Vagina (tissue), 2 donors: ENCODE measurements around the gene ELP5. TPM values are rescaled to one million over a fixed set of nuclear protein-coding genes. Genes with fewer than 3 reads are reported as not detected.

Experiments
- DNase-seq, 2 donors: peaks; one replicate each; pipeline ENCODE4 v3.0.0-alpha.2; 2017; ENCODE audit errors: extremely low spot score in 2 of 2
- H3K27ac ChIP-seq: fragments of 200-600 bp; sonication (generic); one replicate; pipeline ENCODE4 v1.5.1; 2019
- H3K27me3 ChIP-seq: fragments of 200-600 bp; sonication (generic); one replicate; pipeline ENCODE4 v1.5.1; 2019
- H3K36me3 ChIP-seq, 2 donors: fragments of 200-600 bp; sonication (generic); one replicate each; pipeline ENCODE4 v1.5.1; 2017 to 2019
- H3K4me1 ChIP-seq: fragments of 200-600 bp; sonication (generic); one replicate; pipeline ENCODE4 v1.5.1; 2019
- H3K4me3 ChIP-seq, 2 donors: fragments of 200-600 bp; sonication (generic); 1 replicate in 1 of 2; 2 replicates in 1 of 2; pipeline ENCODE4 v1.5.1; 2016 to 2019
- H3K9me3 ChIP-seq: fragments of 200-600 bp; sonication (generic); one replicate; pipeline ENCODE4 v1.5.1; 2019
- POLR2A ChIP-seq, 2 donors: fragments of 450-650 bp; IDR thresholded peaks; one replicate each; pipeline ENCODE4 v1.6.1; 2017; ENCODE audit warnings: antibody characterized with exemption in 2 of 2, mild to moderate bottlenecking in 2 of 2, moderate library complexity in 2 of 2
- POLR2AphosphoS5 ChIP-seq, 2 donors: sonication (generic); formaldehyde crosslinking; IDR thresholded peaks; one replicate each; pipeline ENCODE4 v1.9.0; 2017; ENCODE audit warnings: antibody characterized with exemption in 2 of 2, mild to moderate bottlenecking in 2 of 2, low read depth in 1 of 2; ENCODE audit not compliant: insufficient read depth in 1 of 2
- intact Hi-C: fragments of 100-400 bp; cut with DNase I; formaldehyde crosslinking; loops from one replicate; pipeline ENCODE4 v1.15.1; 2023
- total RNA-seq: library from RNA; depleted of rRNA; stranded (reverse); fragments of >200 nt; gene quantifications from one replicate; pipeline ENCODE4 v1.2.3, GENCODE V29; 2016
- TF ChIP-seq, protein P1 (sequence below), 3 experiments: fragments of 450-650 bp in 2 of 3; fragments of 200-600 bp in 1 of 3; sonication (generic) in 1 of 3; IDR thresholded peaks; one replicate each; pipeline ENCODE4 v1.5.1; 2017 to 2019; ENCODE audit warnings: antibody characterized with exemption in 3 of 3, mild to moderate bottlenecking in 2 of 3, moderate library complexity in 2 of 3

The ELP5 gene
- total RNA-seq, 1 donor from 2014 or later = 30.9 TPM

DNA sequence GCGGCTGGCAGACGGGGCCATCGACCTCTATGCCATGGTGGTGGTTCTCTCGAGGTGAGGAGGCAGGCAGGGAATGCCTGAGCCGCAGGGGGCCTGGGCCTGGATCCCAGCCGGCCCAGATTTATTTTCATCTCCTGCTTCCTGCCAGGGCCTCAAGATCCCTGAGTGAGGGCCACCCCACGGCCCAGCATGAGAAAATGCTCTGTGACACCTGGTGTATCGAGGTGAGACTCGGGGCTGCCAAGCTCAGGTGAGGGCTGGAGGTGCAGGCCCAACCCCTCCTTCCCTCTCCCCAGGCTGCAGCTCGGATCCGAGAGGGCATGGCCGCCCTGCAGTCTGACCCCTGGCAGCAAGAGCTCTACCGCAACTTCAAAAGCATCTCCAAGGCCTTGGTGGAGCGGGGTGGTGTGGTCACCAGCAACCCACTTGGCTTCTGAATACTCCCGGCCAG is 27.3 kb upstream of the ELP5 start:
- H3K4me3 ChIP-seq = no peak overlapping the region
- TF ChIP-seq POLR2A (IDR thresholded peaks at IDR 0.05) = no peak
- no peak for TF ChIP-seq POLR2AphosphoS5 (IDR thresholded peaks at IDR 0.05; ENCODE audit: insufficient read depth in 1 of 2, low read depth in 1 of 2)
- TF ChIP-seq, protein P1, sequence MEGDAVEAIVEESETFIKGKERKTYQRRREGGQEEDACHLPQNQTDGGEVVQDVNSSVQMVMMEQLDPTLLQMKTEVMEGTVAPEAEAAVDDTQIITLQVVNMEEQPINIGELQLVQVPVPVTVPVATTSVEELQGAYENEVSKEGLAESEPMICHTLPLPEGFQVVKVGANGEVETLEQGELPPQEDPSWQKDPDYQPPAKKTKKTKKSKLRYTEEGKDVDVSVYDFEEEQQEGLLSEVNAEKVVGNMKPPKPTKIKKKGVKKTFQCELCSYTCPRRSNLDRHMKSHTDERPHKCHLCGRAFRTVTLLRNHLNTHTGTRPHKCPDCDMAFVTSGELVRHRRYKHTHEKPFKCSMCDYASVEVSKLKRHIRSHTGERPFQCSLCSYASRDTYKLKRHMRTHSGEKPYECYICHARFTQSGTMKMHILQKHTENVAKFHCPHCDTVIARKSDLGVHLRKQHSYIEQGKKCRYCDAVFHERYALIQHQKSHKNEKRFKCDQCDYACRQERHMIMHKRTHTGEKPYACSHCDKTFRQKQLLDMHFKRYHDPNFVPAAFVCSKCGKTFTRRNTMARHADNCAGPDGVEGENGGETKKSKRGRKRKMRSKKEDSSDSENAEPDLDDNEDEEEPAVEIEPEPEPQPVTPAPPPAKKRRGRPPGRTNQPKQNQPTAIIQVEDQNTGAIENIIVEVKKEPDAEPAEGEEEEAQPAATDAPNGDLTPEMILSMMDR (IDR thresholded peaks at IDR 0.05) = no peak
- peak overlapping the region; percentile 80 for H3K27ac ChIP-seq
- peaks cover 43% of the 10 kb centered on the region for H3K4me1 ChIP-seq
- intact Hi-C loops = no loop called here
- no peaks in the 10 kb centered on the region for H3K9me3 ChIP-seq
- no peak for DNase-seq
- no peaks in the 10 kb centered on the region for H3K27me3 ChIP-seq
- H3K36me3 ChIP-seq = peaks cover 0 to 68% of the 10 kb centered on the region in 2 donors

- peak overlapping the region; percentile 80 for H3K27ac ChIP-seq
- no peak overlapping the region for H3K4me3 ChIP-seq
- H3K36me3 ChIP-seq = peaks cover 0 to 74% of the 10 kb centered on the region in 2 donors
- H3K9me3 ChIP-seq = no peaks in the 10 kb centered on the region
- peaks cover 40% of the 10 kb centered on the region for H3K4me1 ChIP-seq
- H3K27me3 ChIP-seq = no peaks in the 10 kb centered on the region
- TF ChIP-seq POLR2AphosphoS5 (IDR thresholded peaks at IDR 0.05; ENCODE audit: insufficient read depth in 1 of 2, low read depth in 1 of 2) (no peak), POLR2A (IDR thresholded peaks at IDR 0.05) (no peak)
- TF ChIP-seq, protein P1 (IDR thresholded peaks at IDR 0.05) = no peak
- intact Hi-C loops = no loop called here
- DNase-seq = no peak
Measured at GRCh38 chr17:7225711-7226331, 26.2 kb upstream of the ELP5 start.

DNA sequence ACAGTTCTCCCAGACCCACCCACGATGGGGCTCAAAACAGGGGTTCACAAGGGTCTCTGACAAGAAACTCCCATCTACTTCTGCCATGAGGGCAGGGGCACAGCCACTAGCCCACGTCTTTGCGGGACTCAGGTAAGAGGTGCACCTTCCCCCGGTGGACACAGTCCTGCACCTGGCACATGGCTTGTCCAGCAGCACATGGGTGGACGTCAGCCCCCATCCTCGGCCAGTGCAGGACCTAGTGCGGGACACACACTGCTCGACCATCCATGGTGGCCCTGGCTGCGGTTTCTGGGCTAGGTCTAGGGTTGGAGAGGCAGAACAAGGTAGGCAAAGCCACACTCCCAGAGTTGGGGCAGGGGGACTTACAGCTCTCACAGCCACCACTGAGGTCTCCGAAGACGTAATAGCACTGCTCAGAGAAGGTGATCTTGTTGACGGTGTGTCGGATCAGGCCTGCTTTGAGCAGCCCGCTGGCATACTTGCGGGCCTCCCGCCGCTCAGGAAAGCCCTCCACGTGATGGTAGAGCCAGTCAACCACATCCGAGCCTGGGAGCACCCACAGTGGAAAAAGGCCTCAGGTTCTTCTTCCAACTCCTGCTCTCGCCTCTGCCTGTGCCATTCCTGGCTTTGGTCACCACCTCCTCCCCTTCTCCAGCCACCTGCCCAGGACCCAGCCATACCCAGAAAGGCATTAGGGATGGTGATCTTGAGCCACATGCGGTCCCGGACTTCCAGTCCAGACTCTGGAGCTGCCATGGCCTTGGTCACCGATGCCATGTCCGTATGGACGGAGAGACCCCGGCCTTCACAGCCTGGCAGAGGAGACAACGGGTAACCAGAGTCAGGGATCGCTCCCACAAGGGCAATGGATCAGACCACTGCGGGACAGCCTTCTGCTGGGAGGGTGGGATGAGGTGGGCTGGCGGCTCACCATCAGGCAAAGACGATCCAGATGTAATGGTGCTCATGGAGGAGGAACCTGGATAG is 25.0 kb upstream of the ELP5 start:
- Histone ChIP-seq H3K36me3 (peaks cover 0 to 74% of the 10 kb centered on the region in 2 donors), H3K4me3 (no peak overlapping the region), H3K9me3 (no peaks in the 10 kb centered on the region), H3K27me3 (no peaks in the 10 kb centered on the region), H3K4me1 (peaks cover 40% of the 10 kb centered on the region), H3K27ac (peak overlapping the region; percentile 80)
- TF ChIP-seq POLR2A (IDR thresholded peaks at IDR 0.05) (no peak), POLR2AphosphoS5 (IDR thresholded peaks at IDR 0.05; ENCODE audit: insufficient read depth in 1 of 2, low read depth in 1 of 2) (no peak)
- TF ChIP-seq, protein P1 (IDR thresholded peaks at IDR 0.05) = no peak
- no peak for DNase-seq
- intact Hi-C loops = no loop called here

DNA sequence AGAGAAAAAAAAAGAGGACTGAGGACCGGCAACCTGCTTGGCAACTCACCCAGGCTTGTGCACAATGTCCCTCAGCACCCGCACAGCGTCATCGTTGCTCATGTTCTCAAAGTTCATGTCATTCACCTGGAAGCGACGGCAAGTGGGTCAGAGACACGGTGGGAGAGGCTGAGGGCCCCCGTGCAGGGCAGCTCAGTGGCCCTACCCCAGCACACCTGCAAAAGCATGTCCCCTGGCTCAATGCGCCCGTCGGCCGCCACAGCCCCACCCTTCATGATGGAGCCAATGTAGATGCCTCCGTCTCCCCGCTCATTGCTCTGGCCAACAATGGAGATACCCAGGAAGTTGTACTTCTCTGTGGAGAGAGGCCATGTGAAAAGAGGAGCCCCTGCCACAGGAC is 23.1 kb upstream of the ELP5 start:
- no peak for DNase-seq
- H3K27me3 ChIP-seq = no peaks in the 10 kb centered on the region
- intact Hi-C loops = no loop called here
- peaks cover 50% of the 10 kb centered on the region for H3K4me1 ChIP-seq
- no peak for TF ChIP-seq POLR2A (IDR thresholded peaks at IDR 0.05)
- no peak for TF ChIP-seq POLR2AphosphoS5 (IDR thresholded peaks at IDR 0.05; ENCODE audit: insufficient read depth in 1 of 2, low read depth in 1 of 2)
- TF ChIP-seq, protein P1 (IDR thresholded peaks at IDR 0.05) = no peak
- H3K4me3 ChIP-seq = no peak overlapping the region
- H3K9me3 ChIP-seq = no peaks in the 10 kb centered on the region
- peaks cover 0 to 59% of the 10 kb centered on the region in 2 donors for H3K36me3 ChIP-seq
- H3K27ac ChIP-seq = peak overlapping the region; percentile 64
